Stimulated activated CD4-positive, alpha-beta T cell treated with anti-CD3 and anti-CD28 coated beads, Interleukin-12 subunit alpha, Interleukin-12 subunit beta, amount 100 ng/mL, for 24 hours (primary cell): ENCODE data around the gene PAGE3.
A peak's percentile ranks its signal among the peaks of the same experiment; 100 is the strongest.

Source experiments
- DNase-seq, 2 experiments: peaks; one replicate each; pipeline ENCODE4 v3.0.0-alpha.2; 2020; ENCODE audit warnings: low read depth in 2 of 2

The PAGE3 gene

GRCh38 chrX:55264816-55265215 is at the start of gene PAGE3:
Gene PAGE3, minus strand, starts transcription at chrX:55264916. Its CDS starts 1,013 bp downstream, at chrX:55263903.
- no peak for DNase-seq

- no peak for DNase-seq
Observed at GRCh38 chrX:55312655-55313054, 47.9 kb upstream of the PAGE3 start.

GRCh38 chrX:55290963-55291362 is 26.2 kb upstream of the PAGE3 start:
- no peak for DNase-seq

GRCh38 chrX:55279832-55280231 is 15.1 kb upstream of the PAGE3 start:
- DNase-seq: peak in 1 of 2 experiments; percentile 0

- DNase-seq: no peak
Observed at GRCh38 chrX:55260806-55261205, 3.9 kb downstream of the PAGE3 start.

- no peak for DNase-seq
Observed at GRCh38 chrX:55253528-55253927, 11.2 kb downstream of the PAGE3 start.

GRCh38 chrX:55240788-55241340 is 23.9 kb downstream of the PAGE3 start:
- no peak for DNase-seq

GRCh38 chrX:55220119-55220794 is 44.5 kb downstream of the PAGE3 start, which contains the start of gene PAGE5:
Gene PAGE5, plus strand, starts transcription at chrX:55220346. Its CDS starts 1,037 bp downstream, at chrX:55221383.
- DNase-seq: no peak

GRCh38 chrX:55213381-55213780 is 51.3 kb downstream of the PAGE3 start:
- no peak for DNase-seq

- no peak for DNase-seq
Observed at GRCh38 chrX:55210931-55211677, 53.6 kb downstream of the PAGE3 start.
